GM10266 (cell line): Measurements from ENCODE around the gene DELE1.

Experiments
- DNase-seq: peaks from one replicate; pipeline ENCODE4 v3.0.0; 2012; ENCODE audit errors: extremely low spot score
- CTCF ChIP-seq: IDR thresholded peaks from 2 replicates; pipeline ENCODE4 v1.5.1; 2012; ENCODE audit warnings: mild to moderate bottlenecking, low read depth; ENCODE audit not compliant: control insufficient read depth, insufficient read depth; ENCODE audit errors: missing control alignments

The DELE1 gene

DNA sequence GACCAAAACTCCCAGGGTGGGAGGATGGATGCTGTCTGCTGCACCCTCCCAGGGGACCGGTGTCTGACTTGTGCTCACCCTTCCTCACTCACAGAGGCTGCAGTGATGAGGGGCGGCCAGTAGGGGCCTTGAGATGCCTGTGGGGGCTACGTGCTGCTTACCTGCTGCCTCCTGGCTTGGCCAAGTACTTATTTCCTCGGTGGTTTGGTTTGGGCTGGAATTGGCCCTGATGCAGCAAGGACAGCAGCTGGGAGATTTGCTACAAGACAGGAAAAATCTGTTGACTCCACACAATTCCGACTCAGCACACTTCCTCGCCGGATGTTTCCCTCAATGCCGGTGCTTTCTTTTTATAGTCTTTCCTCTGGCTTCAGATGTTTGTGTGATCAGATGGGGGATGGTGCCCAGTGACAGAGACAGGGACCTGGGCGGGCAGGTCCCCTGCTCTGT is 27.7 kb downstream of the DELE1 start:
- TF ChIP-seq CTCF, result peak; percentile 37
- DNase-seq, result peak; percentile 69

- no peak for DNase-seq
Measured at GRCh38 chr5:141952020-141952419, 28.3 kb downstream of the DELE1 start.

DNA sequence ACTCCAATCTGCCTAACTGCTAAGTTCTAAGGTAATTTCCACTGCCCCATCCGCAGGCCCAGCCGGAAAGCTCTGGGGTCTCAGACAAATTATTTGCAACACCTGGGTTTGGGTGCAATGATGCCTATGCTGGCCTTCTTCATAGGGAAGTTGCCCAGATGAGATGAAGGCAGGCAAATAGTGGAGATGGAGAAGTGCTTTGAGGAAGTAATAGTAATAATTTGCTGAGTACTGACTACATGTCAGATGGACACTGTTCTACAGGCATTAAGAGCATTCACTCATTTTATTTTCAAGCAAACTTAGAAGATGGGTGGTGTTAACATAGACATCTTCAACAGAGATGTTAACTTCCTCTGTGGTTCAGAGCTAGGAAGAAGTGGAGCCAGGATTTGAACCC is 30.5 kb downstream of the DELE1 start:
- no peak for DNase-seq
- TF ChIP-seq CTCF, result no peak

More at GRCh38 chr5:141952020-141952419, 28.3 kb downstream of the DELE1 start:
- no peak for TF ChIP-seq CTCF

- no peak for DNase-seq
- TF ChIP-seq CTCF, result no peak
Measured at GRCh38 chr5:141957367-141957996, 33.8 kb downstream of the DELE1 start.

GRCh38 chr5:141958113-141958512 is 34.4 kb downstream of the DELE1 start, which contains the start of gene PCDH12:
Gene PCDH12 (minus strand): TSS chr5:141958202. CDS start chr5:141957851, 351 bp downstream.
- DNase-seq, result no peak
- TF ChIP-seq CTCF, result no peak

- DNase-seq, result no peak
- no peak for TF ChIP-seq CTCF
Measured at GRCh38 chr5:141958546-141959172, 35.0 kb downstream of the DELE1 start.

- peak; percentile 32 for TF ChIP-seq CTCF
Measured at GRCh38 chr5:141960018-141960417, 36.3 kb downstream of the DELE1 start.

More at GRCh38 chr5:141960018-141960417, 36.3 kb downstream of the DELE1 start:
- peak; percentile 6 for DNase-seq
